AG04450 (cell line): ENCODE results near the gene FILIP1. TPM values are rescaled to one million over a fixed set of nuclear protein-coding genes. Genes with fewer than 3 reads are reported as not detected.
"Not testable (repeated sequence)": the region's sequence is repeated elsewhere in the genome, so short reads cannot be mapped to it uniquely, and the experiment has no call there.

Experiments used
- CTCF ChIA-PET: fragments of 300-600, 350-600 bp; formaldehyde crosslinking; extraction: SDS; loops from one replicate; lab custom pipeline; 2022; ENCODE audit warnings: antibody characterized with exemption, inconsistent platforms; lab: Charles Lee
- POLR2A ChIA-PET: fragments of 350-600 bp; formaldehyde crosslinking; extraction: SDS; loops from one replicate; lab custom pipeline; 2021; ENCODE audit warnings: antibody characterized with exemption, inconsistent platforms; lab: Yijun Ruan, JAX
- DNase-seq: peaks from one replicate; pipeline ENCODE4 v3.0.0-alpha.2; 2011; ENCODE audit warnings: low read depth, low spot score
- H3K27ac ChIP-seq: one replicate; pipeline ENCODE4 v1.5.1; 2012; ENCODE audit warnings: low read depth, low read length, control low read depth
- H3K27me3 ChIP-seq: one replicate; pipeline ENCODE4 v1.6.0; 2012; ENCODE audit warnings: low read length; ENCODE audit not compliant: control insufficient read depth, insufficient read depth
- H3K4me3 ChIP-seq: 2 replicates; pipeline ENCODE4 v1.5.1; 2011; ENCODE audit warnings: mild to moderate bottlenecking, low read depth, low read length, control low read depth
- H3K9me3 ChIP-seq: 2 replicates; pipeline ENCODE4 v1.5.1; 2012; ENCODE audit warnings: low read length; ENCODE audit not compliant: control insufficient read depth, insufficient read depth
- CTCF ChIP-seq: IDR thresholded peaks from 2 replicates; pipeline ENCODE4 v1.5.1; 2011; ENCODE audit warnings: low read depth, low read length, control low read depth, inconsistent platforms
- polyA plus RNA-seq: library from polyadenylated mRNA; depleted of rRNA; stranded (reverse); fragments of >200 nt; gene quantifications from 2 replicates; pipeline ENCODE4 v1.2.3, GENCODE V29; 2011

Gene FILIP1
- polyA plus RNA-seq, 1 experiment = 0.12 TPM

- no peaks in the 10 kb centered on the region for H3K9me3 ChIP-seq
- H3K27ac ChIP-seq = no peak overlapping the region
- no peak for TF ChIP-seq CTCF
- no peak overlapping the region for H3K4me3 ChIP-seq
- H3K27me3 ChIP-seq = no peaks in the 10 kb centered on the region
- no peak for DNase-seq
- ChIA-PET CTCF (interaction anchor here (0.7 kb wide), 1 partner anchor 149 kb away, joined by 3 read pairs; no protein-coding TSS in a partner anchor), POLR2A (no interaction called here)
Observed at GRCh38 chr6:75416443-75416842, 77.2 kb downstream of the FILIP1 start.

GRCh38 chr6:75415804-75416203 lies 77.8 kb downstream of the FILIP1 start:
- H3K27me3 ChIP-seq = no peaks in the 10 kb centered on the region
- no peak for DNase-seq
- H3K27ac ChIP-seq = no peak overlapping the region
- H3K9me3 ChIP-seq = no peaks in the 10 kb centered on the region
- POLR2A ChIA-PET = no interaction called here
- CTCF ChIA-PET = no interaction called here
- no peak for TF ChIP-seq CTCF
- H3K4me3 ChIP-seq = no peak overlapping the region

GRCh38 chr6:75414445-75415021 lies 79.1 kb downstream of the FILIP1 start:
- ChIA-PET POLR2A (interaction anchor here (0.9 kb wide), 1 partner anchor 23 kb away, joined by 3 read pairs; no protein-coding TSS in a partner anchor), CTCF (interaction anchor here (2.0 kb wide), 1 partner anchor 148 kb away, joined by 8 read pairs; no protein-coding TSS in a partner anchor)
- TF ChIP-seq CTCF = no peak
- Histone ChIP-seq H3K27ac (no peak overlapping the region), H3K9me3 (peaks cover 2% of the 10 kb centered on the region; the same call in 1 of the 2 replicates), H3K27me3 (no peaks in the 10 kb centered on the region), H3K4me3 (no peak overlapping the region)
- DNase-seq = no peak

GRCh38 chr6:75412969-75413662 lies 80.5 kb downstream of the FILIP1 start:
- H3K4me3 ChIP-seq = no peak overlapping the region
- peaks cover 2% of the 10 kb centered on the region; the same call in 1 of the 2 replicates for H3K9me3 ChIP-seq
- POLR2A ChIA-PET = interaction anchor here (0.6 to 1.8 kb wide), 3 partner anchors 111 to 186 kb away, joined by 3 to 5 read pairs (median 5); no protein-coding TSS in a partner anchor
- no peak for TF ChIP-seq CTCF
- peak; percentile 59 for DNase-seq
- H3K27me3 ChIP-seq = no peaks in the 10 kb centered on the region
- H3K27ac ChIP-seq = no peak overlapping the region
- CTCF ChIA-PET = interaction anchor here (0.6 to 2.0 kb wide), 2 partner anchors 20 to 146 kb away, joined by 3 to 8 read pairs; no protein-coding TSS in a partner anchor

- H3K27me3 ChIP-seq, H3K27ac ChIP-seq, H3K4me3 ChIP-seq, CTCF ChIA-PET, DNase-seq, POLR2A ChIA-PET, H3K9me3 ChIP-seq: not testable (repeated sequence)
Observed at GRCh38 chr6:75410564-75410963, 83.0 kb downstream of the FILIP1 start.
